Activated CD4-positive, CD25-positive, alpha-beta regulatory T cell treated with anti-CD3 and anti-CD28 coated beads, Interleukin-2, amount 50 U/mL, for 24 hours (primary cell): ENCODE data around the gene GLIS2.

Source experiments
- ATAC-seq, 2 donors: fragments of 150-1000 bp; cut with Tn5 transposase; one replicate each; pipeline ENCODE4 v1.10.0; 2021; ENCODE audit warnings: mild to moderate bottlenecking in 1 of 2, moderate library complexity in 1 of 2

The GLIS2 gene

GRCh38 chr16:4385789-4386450, 70.1 kb downstream of the GLIS2 start:
- ATAC-seq = no peak

GRCh38 chr16:4386451-4386805, 70.6 kb downstream of the GLIS2 start:
- ATAC-seq = no peak

- ATAC-seq = no peak
Observed at GRCh38 chr16:4386951-4387565, 71.2 kb downstream of the GLIS2 start.

GRCh38 chr16:4387781-4388180, 71.9 kb downstream of the GLIS2 start:
- ATAC-seq = no peak

- ATAC-seq = no peak
Observed at GRCh38 chr16:4388271-4389021, 72.6 kb downstream of the GLIS2 start.
